HG02588 (cell line): Measurements from ENCODE around the gene LRRN3.

Source experiments
- ATAC-seq: cut with Tn5 transposase; IDR thresholded peaks from one replicate; pipeline ENCODE4 v1.9.1; 2021; ENCODE audit warnings: mild to moderate bottlenecking, moderate library complexity; ENCODE audit not compliant: unreplicated experiment

Gene LRRN3

DNA sequence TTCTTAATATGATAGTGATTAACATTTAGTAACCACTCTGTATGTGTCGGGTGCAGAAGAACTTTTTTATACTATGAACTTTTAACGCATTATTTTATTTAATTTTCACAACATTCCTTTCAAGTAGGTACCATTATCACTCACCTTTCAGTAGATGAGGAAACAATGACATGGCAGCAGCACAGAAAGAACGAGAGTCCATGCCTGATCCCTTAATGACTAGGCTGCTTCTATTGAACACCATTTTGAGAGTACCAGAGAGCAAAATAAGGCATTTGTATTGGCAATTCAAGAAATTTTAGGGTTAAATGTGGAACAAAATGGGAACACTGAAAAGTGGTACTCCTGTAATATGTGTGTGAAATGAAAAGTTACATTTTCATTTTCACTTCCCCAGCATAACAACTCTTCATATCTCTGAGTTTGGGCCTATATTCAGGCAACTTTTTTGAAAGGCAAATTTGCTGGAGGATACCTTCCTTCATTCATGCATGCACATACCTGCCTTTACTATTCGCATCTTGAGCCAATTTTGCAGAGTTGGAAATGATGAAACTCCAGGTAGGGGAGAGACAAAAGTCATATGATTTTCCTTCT, 12.8 kb downstream of the LRRN3 start:
- ATAC-seq: peak; percentile 73

- ATAC-seq: no peak
Observed at GRCh38 chr7:111104710-111105109, 13.8 kb downstream of the LRRN3 start.

DNA sequence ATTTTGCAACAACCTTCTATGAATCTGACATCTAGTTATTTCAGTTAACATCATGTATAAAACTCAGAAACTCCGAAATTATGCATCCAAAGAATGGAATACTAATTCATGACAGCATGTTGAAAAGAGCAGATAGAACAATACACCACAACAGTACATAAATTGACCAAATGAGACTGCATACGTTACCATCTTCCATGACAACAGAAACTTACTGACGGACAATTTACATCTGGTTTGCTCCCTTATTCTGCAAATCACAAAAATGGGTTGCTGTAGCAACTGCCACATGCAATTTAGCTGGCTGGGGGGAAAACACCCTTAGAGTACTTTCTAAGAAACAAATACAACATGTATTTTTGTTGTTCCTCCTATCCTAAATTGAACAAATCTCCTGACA, 14.3 kb downstream of the LRRN3 start:
- no peak for ATAC-seq

- no peak for ATAC-seq
Observed at GRCh38 chr7:111107579-111107978, 16.7 kb downstream of the LRRN3 start.

DNA sequence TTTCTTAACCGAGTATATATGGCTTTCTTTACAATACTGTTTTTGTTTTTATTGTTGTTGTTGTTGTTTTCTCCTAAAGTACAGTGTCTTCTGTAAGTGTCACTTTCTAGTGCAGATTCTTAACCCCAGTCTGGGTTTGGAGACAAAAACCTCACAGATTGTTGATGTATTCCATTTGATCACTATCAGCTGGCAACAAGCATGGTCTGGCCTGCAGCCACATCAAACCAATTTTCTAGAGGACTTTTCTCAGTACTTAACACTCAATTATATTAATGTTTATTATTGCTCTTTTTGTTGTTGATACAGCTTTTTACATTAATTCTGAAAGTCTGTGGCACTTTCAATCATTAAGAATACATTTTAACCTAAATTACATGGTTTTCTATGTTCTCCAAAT, 17.1 kb downstream of the LRRN3 start:
- ATAC-seq: no peak

- no peak for ATAC-seq
Observed at GRCh38 chr7:111108496-111108895, 17.6 kb downstream of the LRRN3 start.

- no peak for ATAC-seq
Observed at GRCh38 chr7:111112439-111112838, 21.5 kb downstream of the LRRN3 start.

DNA sequence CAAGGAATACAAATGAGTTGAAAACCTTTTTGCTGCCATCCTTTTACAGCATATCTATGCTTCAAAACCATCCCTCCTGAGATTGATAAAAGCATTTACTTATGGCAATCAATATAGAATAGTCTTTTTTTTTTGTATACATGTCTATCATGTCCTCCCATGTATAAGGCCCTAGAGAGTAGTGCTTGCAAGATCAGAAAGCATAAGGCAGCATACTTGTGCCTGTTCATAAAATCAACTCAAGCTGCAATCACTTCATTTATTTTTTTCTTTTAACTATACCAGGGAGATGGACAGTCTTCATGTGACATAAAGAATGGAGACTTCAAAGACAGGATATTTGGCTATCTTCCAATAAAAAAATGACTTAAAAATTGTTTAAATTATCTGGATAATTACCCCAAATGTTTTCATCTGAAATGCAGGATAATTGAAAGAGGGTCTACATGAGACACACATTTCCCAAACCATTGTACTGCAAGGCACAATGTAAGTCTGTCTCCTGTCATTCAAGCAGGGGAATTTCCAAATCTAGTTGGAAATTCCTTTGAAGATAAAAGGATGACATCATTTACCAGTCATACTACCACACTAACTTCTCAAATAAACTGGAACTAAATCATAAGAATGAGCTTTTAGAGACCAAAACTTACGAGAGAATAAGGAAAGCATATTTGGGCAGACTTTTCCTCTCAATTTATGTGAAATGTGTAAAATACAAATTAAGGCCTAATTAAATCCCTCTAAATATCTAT, 22.5 kb downstream of the LRRN3 start:
- ATAC-seq: peak; percentile 58

DNA sequence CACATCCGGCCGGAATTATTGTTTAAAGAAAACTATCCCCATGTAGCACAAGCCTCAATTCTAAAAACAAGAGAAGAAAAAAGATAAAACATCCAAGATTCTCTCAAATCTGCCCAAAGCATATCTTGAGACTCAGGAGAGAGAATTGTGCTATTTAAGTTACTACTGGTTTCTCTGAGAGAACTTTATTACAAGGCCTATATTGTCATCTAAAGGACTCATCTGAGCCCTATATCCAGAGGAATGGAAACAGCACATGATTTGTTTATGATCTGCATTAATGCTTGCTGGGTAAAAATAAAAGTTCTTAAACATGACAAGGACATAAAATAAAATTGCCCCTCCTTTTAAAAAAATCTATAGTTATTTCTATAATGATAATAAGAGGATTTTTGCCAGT, 25.0 kb downstream of the LRRN3 start:
- no peak for ATAC-seq

DNA sequence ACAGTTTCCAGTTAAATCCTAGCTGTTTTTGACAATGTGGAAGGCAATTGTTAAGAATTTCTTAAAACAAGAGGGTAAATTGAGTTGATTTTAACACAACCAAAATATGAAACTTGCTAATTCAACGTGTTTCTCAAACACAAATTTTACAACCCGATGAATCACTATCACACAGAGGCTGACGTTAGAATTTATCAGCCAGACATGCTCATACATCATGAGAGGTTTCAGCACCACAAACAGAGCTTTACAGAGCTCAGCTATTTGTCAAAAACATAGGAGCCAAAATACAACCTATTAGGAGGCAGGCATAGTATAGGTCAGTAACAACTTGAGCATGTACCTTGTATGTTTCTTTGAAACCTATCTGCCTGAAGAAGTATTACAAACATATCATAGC, 36.1 kb downstream of the LRRN3 start:
- ATAC-seq: no peak

GRCh38 chr7:111129435-111129834, 38.5 kb downstream of the LRRN3 start:
- ATAC-seq: no peak

DNA sequence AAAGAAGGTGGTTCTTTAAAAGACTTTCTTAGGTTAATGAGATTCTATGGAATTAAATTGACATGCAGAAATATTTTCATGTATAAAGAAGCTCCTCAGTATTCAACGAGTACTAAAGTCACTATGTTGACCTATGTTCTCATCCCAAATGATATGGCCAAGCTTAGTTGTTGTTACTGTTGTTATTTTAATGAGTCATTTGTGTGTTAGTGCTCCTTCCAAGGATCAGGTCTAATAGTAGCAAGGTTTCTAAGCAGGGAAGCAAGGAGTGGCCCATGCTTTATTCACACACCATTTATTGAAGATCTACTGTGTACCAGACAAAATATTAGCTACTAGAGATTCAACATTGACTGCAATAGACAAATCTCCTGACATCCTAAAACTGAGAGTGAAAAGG, 41.9 kb downstream of the LRRN3 start:
- no peak for ATAC-seq

- ATAC-seq: peak; percentile 86
Observed at GRCh38 chr7:111137296-111138192, 46.6 kb downstream of the LRRN3 start.

DNA sequence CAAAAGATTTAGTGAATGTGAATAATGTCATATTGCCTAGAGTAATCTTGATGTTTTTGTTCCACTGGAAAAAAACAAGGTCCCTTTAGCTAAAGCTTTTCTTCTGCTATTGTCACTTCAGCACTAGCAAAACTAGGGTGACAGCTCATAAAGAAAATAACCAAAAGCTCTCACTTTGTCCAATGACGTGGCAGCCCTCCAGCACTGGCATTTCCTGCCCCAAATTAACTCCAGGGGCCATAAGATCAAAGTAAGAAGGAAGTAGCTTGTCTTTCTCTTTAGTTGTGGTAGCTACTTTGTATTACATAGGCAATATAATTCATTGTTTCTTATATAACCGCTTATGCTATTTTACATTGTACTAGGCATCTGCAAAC, 47.3 kb downstream of the LRRN3 start:
- peak; percentile 92 for ATAC-seq

DNA sequence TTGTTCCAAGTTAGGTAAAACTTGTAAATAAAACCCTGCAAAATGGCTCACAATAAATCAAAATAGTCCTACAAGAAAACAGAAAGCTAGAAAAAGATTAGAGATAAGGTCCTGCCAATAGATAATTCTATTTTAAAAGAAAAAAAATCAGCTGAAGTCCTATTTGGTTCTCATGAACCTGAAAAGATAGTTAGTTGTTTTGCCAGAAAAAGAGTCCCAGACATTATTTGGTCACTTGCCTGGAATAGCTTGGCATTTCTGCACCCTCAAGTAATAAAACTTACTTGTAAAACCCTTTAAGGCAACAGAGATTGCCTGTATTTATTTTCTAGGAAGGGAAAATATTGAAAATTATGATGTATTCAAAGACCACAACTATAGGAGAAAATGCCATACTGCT, 47.7 kb downstream of the LRRN3 start:
- no peak for ATAC-seq

DNA sequence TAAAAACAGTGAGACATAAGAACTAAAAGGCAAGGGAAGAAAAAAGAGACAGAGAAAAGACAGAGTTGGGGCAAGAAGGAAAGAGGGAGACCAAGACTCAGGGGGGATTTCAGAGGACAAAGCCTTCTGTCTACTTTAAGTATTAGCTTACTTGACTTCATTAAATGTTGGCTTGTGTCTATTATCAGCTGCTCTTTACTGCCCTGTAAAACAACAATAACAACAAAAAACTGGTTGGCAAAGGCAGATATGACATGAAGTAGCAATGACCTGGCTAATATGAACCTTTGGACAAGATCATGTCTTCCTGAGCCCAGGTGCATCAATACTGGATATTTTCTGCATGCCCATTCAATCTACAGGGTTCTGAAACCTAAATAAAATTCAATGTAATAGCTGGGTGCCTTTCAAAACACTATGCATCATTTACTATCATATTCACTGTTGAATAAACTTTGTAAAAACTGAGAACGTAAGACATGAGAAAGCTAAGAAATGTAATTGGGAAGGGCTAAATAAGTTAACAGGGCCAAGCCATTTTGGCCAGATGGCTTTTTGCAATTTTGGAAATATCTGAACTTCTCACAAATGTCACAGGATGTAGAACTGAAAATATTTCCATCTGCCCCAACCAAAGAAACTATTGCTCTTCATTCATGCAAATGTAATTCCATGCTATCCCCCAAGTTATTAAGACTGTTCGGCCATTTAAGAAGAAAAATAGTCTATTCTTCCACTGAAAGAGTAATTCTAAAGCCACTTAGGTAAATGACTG, 49.4 kb downstream of the LRRN3 start:
- no peak for ATAC-seq

GRCh38 chr7:111145472-111145871, 54.5 kb downstream of the LRRN3 start:
- ATAC-seq: no peak

DNA sequence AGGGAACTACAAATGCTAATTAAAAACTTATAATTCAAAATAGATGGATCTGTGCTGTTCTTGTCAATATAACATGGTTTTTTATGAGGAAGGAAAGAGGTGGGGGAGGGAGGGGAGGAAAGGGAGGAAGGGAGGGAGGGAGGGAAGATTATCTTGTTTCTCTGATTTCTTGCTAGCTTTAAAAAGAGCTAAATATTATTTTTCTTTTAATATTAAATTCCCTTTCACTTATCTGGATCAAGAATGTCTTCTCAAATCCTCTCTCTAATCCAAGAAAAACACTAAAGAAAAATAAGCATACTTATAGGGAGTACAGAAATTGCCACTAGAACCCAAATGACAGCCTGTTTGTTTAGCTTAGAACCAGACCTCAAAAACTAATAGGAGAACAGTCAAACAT, 55.2 kb downstream of the LRRN3 start:
- no peak for ATAC-seq

GRCh38 chr7:111147708-111148533, 57.0 kb downstream of the LRRN3 start:
- ATAC-seq: no peak

DNA sequence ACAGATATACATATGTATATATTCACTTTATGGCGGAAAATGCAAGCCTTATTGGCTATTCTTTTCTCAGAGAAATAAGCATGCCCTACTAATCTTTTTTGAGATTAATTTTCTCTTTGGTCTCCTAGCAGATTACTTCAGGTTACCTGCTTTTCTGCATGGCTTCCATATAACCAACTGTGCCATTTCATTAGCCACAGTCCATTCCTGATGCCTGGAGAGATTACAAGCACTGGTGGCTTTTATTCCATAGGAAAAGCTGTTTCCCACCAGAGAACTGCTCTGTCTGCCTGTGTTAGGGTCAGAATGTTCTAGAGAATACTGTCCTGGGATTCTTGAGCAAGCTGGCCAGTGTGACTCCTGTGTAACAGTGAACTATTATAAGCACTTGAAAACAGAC, 59.8 kb downstream of the LRRN3 start:
- ATAC-seq: no peak
